ENCODE results near the gene WNT2.

WNT2 gene

GRCh38 chr7:117364339-117365080 lies 41.7 kb upstream of the WNT2 start (continued):
- TF ChIP-seq RARB (CRISPR knock-in tag; IDR thresholded peaks at IDR 0.05) (no peak), ZNF8 (CRISPR knock-in tag; IDR thresholded peaks at IDR 0.05) (no peak), ZFP30 (CRISPR knock-in tag; IDR thresholded peaks at IDR 0.05) (no peak), ZNF565 (CRISPR knock-in tag; conservative IDR thresholded peaks at IDR 0.05; ENCODE audit: low read depth) (no peak), ESRRG (CRISPR knock-in tag; IDR thresholded peaks at IDR 0.05) (no peak)
- TF ChIP-seq, protein P1, sequence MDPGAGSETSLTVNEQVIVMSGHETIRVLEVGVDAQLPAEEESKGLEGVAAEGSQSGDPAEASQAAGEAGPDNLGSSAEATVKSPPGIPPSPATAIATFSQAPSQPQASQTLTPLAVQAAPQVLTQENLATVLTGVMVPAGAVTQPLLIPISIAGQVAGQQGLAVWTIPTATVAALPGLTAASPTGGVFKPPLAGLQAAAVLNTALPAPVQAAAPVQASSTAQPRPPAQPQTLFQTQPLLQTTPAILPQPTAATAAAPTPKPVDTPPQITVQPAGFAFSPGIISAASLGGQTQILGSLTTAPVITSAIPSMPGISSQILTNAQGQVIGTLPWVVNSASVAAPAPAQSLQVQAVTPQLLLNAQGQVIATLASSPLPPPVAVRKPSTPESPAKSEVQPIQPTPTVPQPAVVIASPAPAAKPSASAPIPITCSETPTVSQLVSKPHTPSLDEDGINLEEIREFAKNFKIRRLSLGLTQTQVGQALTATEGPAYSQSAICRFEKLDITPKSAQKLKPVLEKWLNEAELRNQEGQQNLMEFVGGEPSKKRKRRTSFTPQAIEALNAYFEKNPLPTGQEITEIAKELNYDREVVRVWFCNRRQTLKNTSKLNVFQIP (CRISPR knock-in tag; IDR thresholded peaks at IDR 0.05; ENCODE audit: borderline replicate concordance, low read depth): no peak

- no peak for ATAC-seq
- TF ChIP-seq RARB (CRISPR knock-in tag; IDR thresholded peaks at IDR 0.05): no peak
- no peak for TF ChIP-seq ZNF70 (CRISPR knock-in tag; IDR thresholded peaks at IDR 0.05)
- TF ChIP-seq TOX (CRISPR knock-in tag; IDR thresholded peaks at IDR 0.05; ENCODE audit: borderline replicate concordance): no peak
- no peak for TF ChIP-seq ISL1 (CRISPR knock-in tag; IDR thresholded peaks at IDR 0.05)
- TF ChIP-seq ZC3H10 (CRISPR knock-in tag; IDR thresholded peaks at IDR 0.05): no peak
- no peak for TF ChIP-seq ZNF8 (CRISPR knock-in tag; IDR thresholded peaks at IDR 0.05)
- no peak for TF ChIP-seq BACH2 (CRISPR knock-in tag; IDR thresholded peaks at IDR 0.05; ENCODE audit: borderline replicate concordance)
- no peak for TF ChIP-seq PATZ1 (CRISPR knock-in tag; IDR thresholded peaks at IDR 0.05; ENCODE audit: borderline replicate concordance)
- no peak for TF ChIP-seq TCF4 (CRISPR knock-in tag; IDR thresholded peaks at IDR 0.05; ENCODE audit: borderline replicate concordance)
- TF ChIP-seq SNAI2 (CRISPR knock-in tag; IDR thresholded peaks at IDR 0.05): no peak
- TF ChIP-seq ZFP3 (CRISPR knock-in tag; IDR thresholded peaks at IDR 0.05): no peak
- TF ChIP-seq ZNF565 (CRISPR knock-in tag; conservative IDR thresholded peaks at IDR 0.05; ENCODE audit: low read depth): no peak
- TF ChIP-seq PPARA (CRISPR knock-in tag; IDR thresholded peaks at IDR 0.05; ENCODE audit: borderline replicate concordance): no peak
- TF ChIP-seq CSRNP3 (CRISPR knock-in tag; IDR thresholded peaks at IDR 0.05): no peak
Measured at GRCh38 chr7:117362294-117362888, 39.5 kb upstream of the WNT2 start.

DNA sequence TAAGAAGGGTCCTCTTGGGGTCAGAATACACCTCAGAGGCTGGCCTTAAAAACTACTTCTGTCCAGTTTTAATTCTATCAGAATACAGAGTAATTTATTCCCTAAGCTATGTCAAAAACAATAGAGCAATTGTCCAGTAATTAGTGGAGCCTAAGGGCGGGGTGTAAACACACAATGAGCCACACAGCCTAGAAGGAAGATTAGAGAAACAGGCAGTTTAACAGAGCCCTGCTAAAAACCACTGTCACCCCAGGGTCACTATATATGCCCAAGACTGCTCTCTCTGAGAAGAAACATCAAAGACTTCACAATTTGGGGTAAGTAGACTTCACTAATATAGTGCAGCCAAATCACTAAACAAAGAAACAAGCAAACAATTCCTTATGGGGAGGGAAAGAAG lies 27.2 kb upstream of the WNT2 start:
- TF ChIP-seq OSR1 (CRISPR knock-in tag; IDR thresholded peaks at IDR 0.05) (no peak), TSHZ2 (CRISPR knock-in tag; IDR thresholded peaks at IDR 0.05) (no peak), ZNF70 (CRISPR knock-in tag; IDR thresholded peaks at IDR 0.05) (no peak), ISL1 (CRISPR knock-in tag; IDR thresholded peaks at IDR 0.05) (no peak), RARB (CRISPR knock-in tag; IDR thresholded peaks at IDR 0.05) (no peak), ZFP30 (CRISPR knock-in tag; IDR thresholded peaks at IDR 0.05) (no peak), PPARA (CRISPR knock-in tag; IDR thresholded peaks at IDR 0.05; ENCODE audit: borderline replicate concordance) (no peak), PATZ1 (CRISPR knock-in tag; IDR thresholded peaks at IDR 0.05; ENCODE audit: borderline replicate concordance) (no peak), ZC3H10 (CRISPR knock-in tag; IDR thresholded peaks at IDR 0.05) (no peak), ESRRG (CRISPR knock-in tag; IDR thresholded peaks at IDR 0.05) (no peak)
- ATAC-seq: no peak
